Stimulated activated effector memory CD8-positive, alpha-beta T cell treated with anti-CD3 and anti-CD28 coated beads, Interleukin-12 subunit alpha, Interleukin-12 subunit beta, amount 100 ng/mL, for 72 hours (primary cell): ENCODE results near the gene FRMD4B.
A peak's percentile ranks its signal among the peaks of the same experiment; 100 is the strongest.
"Not testable (repeated sequence)": the region's sequence is repeated elsewhere in the genome, so short reads cannot be mapped to it uniquely, and the experiment has no call there.

Source experiments
- ATAC-seq: fragments of 150-1000 bp; cut with Tn5 transposase; 2 replicates; pipeline ENCODE4 v1.10.0; 2021
- DNase-seq, 2 donors: peaks; one replicate each; pipeline ENCODE4 v3.0.0; 2021 to 2022; ENCODE audit warnings: low spot score in 2 of 2
- H3K27ac Mint-ChIP-seq: one replicate; pipeline ENCODE4 v1.8.0; 2022; ENCODE audit warnings: mild to moderate bottlenecking, mixed read lengths
- H3K36me3 Mint-ChIP-seq: one replicate; pipeline ENCODE4 v1.8.0; 2022; ENCODE audit warnings: mild to moderate bottlenecking, mixed read lengths
- H3K4me1 Mint-ChIP-seq: one replicate; pipeline ENCODE4 v1.8.0; 2022; ENCODE audit warnings: mixed read lengths
- H3K4me3 Mint-ChIP-seq: one replicate; pipeline ENCODE4 v1.8.0; 2022; ENCODE audit warnings: mild to moderate bottlenecking, mixed read lengths
- H3K9me3 Mint-ChIP-seq: one replicate; pipeline ENCODE4 v1.8.0; 2022; ENCODE audit warnings: mixed read lengths

Gene FRMD4B

GRCh38 chr3:69299344-69299743 is 86.5 kb downstream of the FRMD4B start:
- no peak overlapping the region for H3K27ac Mint-ChIP-seq
- no peak for ATAC-seq
- H3K4me1 Mint-ChIP-seq = peaks cover 20% of the 10 kb centered on the region
- H3K4me3 Mint-ChIP-seq = no peak overlapping the region
- no peaks in the 10 kb centered on the region for H3K9me3 Mint-ChIP-seq
- DNase-seq = no peak
- H3K36me3 Mint-ChIP-seq = no peaks in the 10 kb centered on the region

GRCh38 chr3:69297501-69297900 is 88.4 kb downstream of the FRMD4B start:
- Mint-ChIP-seq H3K9me3 (no peaks in the 10 kb centered on the region), H3K4me1 (peaks cover 15% of the 10 kb centered on the region), H3K36me3 (no peaks in the 10 kb centered on the region), H3K27ac (no peak overlapping the region), H3K4me3 (no peak overlapping the region)
- ATAC-seq (no peak), DNase-seq (no peak)

- Mint-ChIP-seq H3K4me1 (peaks cover 15% of the 10 kb centered on the region), H3K36me3 (no peaks in the 10 kb centered on the region), H3K9me3 (no peaks in the 10 kb centered on the region), H3K4me3 (no peak overlapping the region), H3K27ac (no peak overlapping the region)
- DNase-seq = no peak
- no peak for ATAC-seq
These were observed 88.9 kb downstream of the FRMD4B start for GRCh38 chr3:69296995-69297394.

- Mint-ChIP-seq H3K4me3 (no peak overlapping the region), H3K9me3 (no peaks in the 10 kb centered on the region), H3K4me1 (peaks cover 29% of the 10 kb centered on the region), H3K36me3 (no peaks in the 10 kb centered on the region), H3K27ac (no peak overlapping the region)
- DNase-seq (no peak), ATAC-seq (peak; percentile 85)
These were observed 91.7 kb downstream of the FRMD4B start for GRCh38 chr3:69294014-69294766.

DNA sequence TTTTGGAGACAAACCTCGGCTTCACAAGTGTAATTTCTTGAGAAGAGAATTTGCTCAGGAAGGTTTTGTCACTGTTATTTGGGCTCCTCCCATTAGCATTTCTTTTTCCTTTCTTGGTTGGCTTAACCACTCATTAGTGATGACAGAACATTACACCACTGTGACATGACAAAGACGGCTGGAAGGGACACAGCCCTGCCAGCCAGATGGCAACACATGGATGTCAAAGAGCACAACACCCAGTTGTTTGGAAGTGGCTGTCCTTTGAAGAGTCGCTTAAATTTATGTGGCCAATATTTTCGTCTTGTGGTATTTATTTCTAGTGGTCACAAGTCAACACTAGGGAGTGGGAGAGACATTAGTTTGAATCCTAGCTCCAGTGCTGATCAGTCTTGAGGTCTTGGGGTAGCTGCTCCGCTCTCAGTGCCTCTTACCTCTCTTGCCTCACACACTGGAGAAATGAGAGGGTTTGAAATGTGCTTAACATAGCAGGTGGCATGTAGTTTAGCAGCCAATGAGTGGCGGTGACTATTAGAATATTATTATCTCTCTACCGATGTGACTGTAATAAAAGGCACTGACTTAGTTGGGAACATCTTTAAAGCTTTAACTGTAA is 92.8 kb downstream of the FRMD4B start:
- no peak for DNase-seq
- no peak for ATAC-seq
- H3K4me3 Mint-ChIP-seq = no peak overlapping the region
- peaks cover 6% of the 10 kb centered on the region for H3K36me3 Mint-ChIP-seq
- peaks cover 35% of the 10 kb centered on the region for H3K4me1 Mint-ChIP-seq
- no peaks in the 10 kb centered on the region for H3K9me3 Mint-ChIP-seq
- H3K27ac Mint-ChIP-seq = no peak overlapping the region

- no peak for DNase-seq
- Mint-ChIP-seq H3K9me3 (no peaks in the 10 kb centered on the region), H3K4me3 (no peak overlapping the region), H3K27ac (no peak overlapping the region), H3K36me3 (peaks cover 8% of the 10 kb centered on the region), H3K4me1 (peaks cover 41% of the 10 kb centered on the region)
- ATAC-seq = no peak
These were observed 93.7 kb downstream of the FRMD4B start for GRCh38 chr3:69292185-69292584.

- Mint-ChIP-seq H3K27ac (no peak overlapping the region), H3K4me3 (no peak overlapping the region), H3K4me1 (peaks cover 40% of the 10 kb centered on the region), H3K36me3 (peaks cover 8% of the 10 kb centered on the region), H3K9me3 (no peaks in the 10 kb centered on the region)
- no peak for ATAC-seq
- DNase-seq = no peak
These were observed 95.5 kb downstream of the FRMD4B start for GRCh38 chr3:69290430-69290829.

DNA sequence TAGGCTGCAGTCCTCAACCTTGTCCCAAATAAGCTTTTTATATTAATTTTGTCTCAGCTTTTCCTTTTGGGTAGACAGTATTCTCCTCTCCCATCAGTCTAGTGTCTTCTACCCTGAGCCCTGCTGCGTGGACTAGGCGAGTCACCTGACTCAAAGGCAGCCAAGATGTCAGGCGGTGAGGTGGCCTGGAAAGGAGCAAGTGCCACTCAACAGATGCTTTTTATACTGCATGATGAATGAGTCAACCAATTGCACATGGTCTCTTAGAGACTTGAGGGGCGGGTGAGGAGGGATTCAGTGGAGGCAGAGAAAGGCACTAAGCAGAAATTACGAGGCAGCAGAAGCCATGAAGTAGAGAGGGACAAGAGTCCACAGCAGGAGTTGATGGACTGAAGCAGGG is 95.9 kb downstream of the FRMD4B start:
- DNase-seq (no peak), ATAC-seq (no peak)
- Mint-ChIP-seq H3K4me1 (peaks cover 40% of the 10 kb centered on the region), H3K27ac (no peak overlapping the region), H3K4me3 (no peak overlapping the region), H3K36me3 (peaks cover 8% of the 10 kb centered on the region), H3K9me3 (no peaks in the 10 kb centered on the region)

DNA sequence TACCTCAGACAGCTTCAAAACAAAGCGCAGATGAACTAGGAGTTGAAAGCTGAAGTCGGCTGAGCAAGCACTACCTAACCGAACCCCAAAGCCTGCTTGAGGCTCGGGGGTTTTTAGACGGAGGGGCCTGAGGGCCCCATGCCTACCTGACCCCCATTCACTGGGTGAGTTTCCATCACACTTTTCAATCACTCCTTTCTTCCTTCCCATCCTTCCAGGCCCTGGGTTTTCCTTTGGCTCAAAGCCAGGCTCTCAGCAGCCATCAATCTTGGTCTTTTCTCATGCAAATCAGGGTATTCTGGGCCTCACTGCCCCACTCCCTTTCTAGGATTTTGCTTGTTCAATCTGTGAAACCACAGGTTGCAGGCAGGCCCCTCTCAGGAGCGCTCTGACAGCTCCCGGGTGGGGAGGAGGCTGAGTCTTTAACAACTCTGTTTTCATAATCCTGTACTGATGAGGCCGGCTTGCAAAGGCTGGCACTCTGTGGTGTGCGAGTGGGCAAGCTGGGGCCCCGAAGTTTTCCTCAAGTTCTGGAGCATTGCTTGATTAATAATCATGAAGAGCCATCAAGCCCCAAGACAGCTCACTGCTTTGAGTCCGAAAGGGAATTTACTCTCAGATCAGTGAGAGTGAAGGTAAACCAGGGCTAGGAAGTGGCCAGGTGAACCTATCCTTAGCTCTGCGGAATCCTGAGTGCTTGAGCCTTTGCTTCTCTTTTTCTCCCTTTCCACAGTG is 97.6 kb downstream of the FRMD4B start:
- DNase-seq (peak; percentile 39 to 76), ATAC-seq (peak; percentile 99)
- Mint-ChIP-seq H3K36me3 (peaks cover 8% of the 10 kb centered on the region), H3K4me1 (peaks cover 45% of the 10 kb centered on the region), H3K4me3 (peak overlapping the region; percentile 68), H3K27ac (peak overlapping the region; percentile 90), H3K9me3 (no peaks in the 10 kb centered on the region)

- Mint-ChIP-seq H3K4me1 (peaks cover 59% of the 10 kb centered on the region), H3K9me3 (no peaks in the 10 kb centered on the region), H3K4me3 (no peak overlapping the region), H3K27ac (no peak overlapping the region), H3K36me3 (peaks cover 14% of the 10 kb centered on the region)
- no peak for DNase-seq
- no peak for ATAC-seq
These were observed 101.8 kb downstream of the FRMD4B start for GRCh38 chr3:69283913-69284611.

DNA sequence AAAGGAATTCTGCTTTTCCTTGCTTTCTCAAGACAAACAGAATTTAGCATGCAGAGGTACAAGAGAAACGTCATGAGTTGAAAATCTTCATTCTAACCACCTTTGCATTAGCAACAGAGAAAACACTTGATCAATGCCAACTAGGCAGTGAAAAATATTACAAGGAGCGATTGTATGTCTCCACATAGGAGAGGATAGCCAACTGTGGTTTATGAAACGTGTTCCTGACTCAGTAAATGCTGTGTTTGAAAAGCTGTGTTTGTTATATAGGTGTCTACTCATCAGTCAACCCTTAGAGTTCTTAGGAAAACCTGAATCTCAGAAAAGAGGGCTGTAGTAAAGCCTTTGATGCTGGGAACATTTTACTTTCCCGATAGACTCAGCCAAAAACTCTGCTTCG is 102.4 kb downstream of the FRMD4B start:
- ATAC-seq (no peak), DNase-seq (no peak)
- peaks cover 13% of the 10 kb centered on the region for H3K36me3 Mint-ChIP-seq
- peaks cover 53% of the 10 kb centered on the region for H3K4me1 Mint-ChIP-seq
- H3K4me3 Mint-ChIP-seq = no peak overlapping the region
- no peaks in the 10 kb centered on the region for H3K9me3 Mint-ChIP-seq
- H3K27ac Mint-ChIP-seq = no peak overlapping the region

- Mint-ChIP-seq H3K4me1 (peaks cover 40% of the 10 kb centered on the region), H3K27ac (peak overlapping the region; percentile 66), H3K9me3 (no peaks in the 10 kb centered on the region), H3K4me3 (peak overlapping the region; percentile 16), H3K36me3 (peaks cover 6% of the 10 kb centered on the region)
- ATAC-seq = peak; percentile 100
- DNase-seq = peak; percentile 46 to 85
These were observed 103.7 kb downstream of the FRMD4B start for GRCh38 chr3:69282181-69282580.

- H3K4me1 Mint-ChIP-seq = peaks cover 32% of the 10 kb centered on the region
- DNase-seq, H3K36me3 Mint-ChIP-seq, ATAC-seq, H3K4me3 Mint-ChIP-seq, H3K27ac Mint-ChIP-seq, H3K9me3 Mint-ChIP-seq: not testable (repeated sequence)
These were observed 108.5 kb downstream of the FRMD4B start for GRCh38 chr3:69277403-69277802.

GRCh38 chr3:69276884-69277283 is 109.0 kb downstream of the FRMD4B start:
- H3K36me3 Mint-ChIP-seq = peaks cover 1% of the 10 kb centered on the region
- H3K4me3 Mint-ChIP-seq = no peak overlapping the region
- DNase-seq = no peak
- no peaks in the 10 kb centered on the region for H3K9me3 Mint-ChIP-seq
- no peak overlapping the region for H3K27ac Mint-ChIP-seq
- H3K4me1 Mint-ChIP-seq = peaks cover 26% of the 10 kb centered on the region
- no peak for ATAC-seq

DNA sequence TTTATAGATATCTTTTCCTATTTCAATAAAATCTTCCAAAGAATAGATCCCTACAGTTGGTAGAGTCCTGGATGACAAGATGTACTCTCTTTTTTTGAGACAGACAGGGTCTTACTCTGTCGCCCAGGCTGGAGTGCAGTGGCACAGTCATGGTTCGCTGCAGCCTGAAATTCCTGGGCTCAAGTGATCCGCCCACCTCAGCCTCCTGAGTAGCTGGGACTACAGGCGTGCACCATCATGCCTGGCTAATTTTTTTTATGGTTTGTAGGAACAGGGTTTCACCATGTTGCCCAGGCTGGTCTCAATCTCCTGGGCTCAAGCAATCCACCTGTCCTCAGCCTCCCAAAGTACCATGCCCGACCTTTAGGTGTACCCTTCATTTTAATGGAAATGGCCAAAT is 109.7 kb downstream of the FRMD4B start:
- peaks cover 25% of the 10 kb centered on the region for H3K4me1 Mint-ChIP-seq
- H3K9me3 Mint-ChIP-seq, H3K36me3 Mint-ChIP-seq, ATAC-seq, H3K4me3 Mint-ChIP-seq, DNase-seq, H3K27ac Mint-ChIP-seq: not testable (repeated sequence)
